NT2/D1 (cell line): ENCODE data around the gene CLEC4F.

ENCODE experiments used
- DNase-seq: peaks from one replicate; pipeline ENCODE4 v3.0.0-alpha.2; 2011; ENCODE audit warnings: low read depth, low spot score
- H3K27me3 ChIP-seq: 2 replicates; pipeline ENCODE4 v1.6.0; 2011; ENCODE audit warnings: mild to moderate bottlenecking; ENCODE audit not compliant: insufficient read length, insufficient read depth
- H3K36me3 ChIP-seq: 2 replicates; pipeline ENCODE4 v1.6.1; 2011; ENCODE audit warnings: mild to moderate bottlenecking, low read length, mixed read lengths; ENCODE audit not compliant: insufficient read depth, insufficient read length
- H3K4me1 ChIP-seq: 2 replicates; pipeline ENCODE4 v1.5.1; 2011; ENCODE audit not compliant: insufficient read depth, insufficient read length
- H3K4me3 ChIP-seq: 2 replicates; pipeline ENCODE4 v1.5.1; 2011; ENCODE audit warnings: low read depth; ENCODE audit not compliant: insufficient read length
- H3K9ac ChIP-seq: 2 replicates; pipeline ENCODE4 v1.6.0; 2011; ENCODE audit warnings: low read depth; ENCODE audit not compliant: insufficient read length
- H3K9me3 ChIP-seq: 2 replicates; pipeline ENCODE4 v1.5.1; 2011; ENCODE audit warnings: mild to moderate bottlenecking, low read length; ENCODE audit not compliant: insufficient read depth
- SUZ12 ChIP-seq: IDR thresholded peaks from 2 replicates; pipeline ENCODE4 v1.6.1; 2011; ENCODE audit not compliant: insufficient read length, insufficient read depth; ENCODE audit errors: extremely low read depth
- YY1 ChIP-seq: IDR thresholded peaks from 2 replicates; pipeline ENCODE4 v1.6.1; 2011; ENCODE audit not compliant: insufficient read length, insufficient read depth
- ZNF274 ChIP-seq: IDR thresholded peaks from 2 replicates; pipeline ENCODE4 v1.6.1; 2011; ENCODE audit warnings: mild to moderate bottlenecking, low read depth, low read length

CLEC4F gene

GRCh38 chr2:70827388-70827787, 7.0 kb upstream of the CLEC4F start:
- Histone ChIP-seq H3K9me3 (no peaks in the 10 kb centered on the region), H3K4me3 (no peak overlapping the region), H3K36me3 (no peaks in the 10 kb centered on the region), H3K27me3 (peaks cover 3% of the 10 kb centered on the region), H3K9ac (no peak overlapping the region), H3K4me1 (no peaks in the 10 kb centered on the region)
- no peak for TF ChIP-seq ZNF274
- TF ChIP-seq YY1: no peak
- no peak for TF ChIP-seq SUZ12
- DNase-seq: no peak

GRCh38 chr2:70826696-70827350, 6.4 kb upstream of the CLEC4F start:
- no peak overlapping the region for H3K9ac ChIP-seq
- no peaks in the 10 kb centered on the region for H3K4me1 ChIP-seq
- TF ChIP-seq ZNF274 (no peak), YY1 (no peak), SUZ12 (no peak)
- no peak for DNase-seq
- H3K27me3 ChIP-seq: peaks cover 3% of the 10 kb centered on the region
- no peak overlapping the region for H3K4me3 ChIP-seq
- H3K36me3 ChIP-seq: no peaks in the 10 kb centered on the region
- H3K9me3 ChIP-seq: no peaks in the 10 kb centered on the region

GRCh38 chr2:70823249-70823648, 2.9 kb upstream of the CLEC4F start:
- no peak for DNase-seq
- H3K4me1 ChIP-seq: no peaks in the 10 kb centered on the region
- H3K4me3 ChIP-seq: no peak overlapping the region
- H3K9me3 ChIP-seq: no peaks in the 10 kb centered on the region
- TF ChIP-seq SUZ12 (no peak), ZNF274 (no peak)
- H3K9ac ChIP-seq: no peak overlapping the region
- peaks cover 6% of the 10 kb centered on the region for H3K27me3 ChIP-seq
- no peaks in the 10 kb centered on the region for H3K36me3 ChIP-seq

- TF ChIP-seq SUZ12 (no peak), YY1 (no peak), ZNF274 (no peak)
- H3K27me3 ChIP-seq: peaks cover 6% of the 10 kb centered on the region
- H3K36me3 ChIP-seq: no peaks in the 10 kb centered on the region
- no peak overlapping the region for H3K9ac ChIP-seq
- DNase-seq: no peak
- H3K4me3 ChIP-seq: no peak overlapping the region
- H3K9me3 ChIP-seq: no peaks in the 10 kb centered on the region
- no peaks in the 10 kb centered on the region for H3K4me1 ChIP-seq
These were observed 2.4 kb upstream of the CLEC4F start for GRCh38 chr2:70822843-70823242.

GRCh38 chr2:70817284-70817954, 3.0 kb downstream of the CLEC4F start:
- H3K9me3 ChIP-seq: no peaks in the 10 kb centered on the region
- H3K9ac ChIP-seq: no peak overlapping the region
- no peaks in the 10 kb centered on the region for H3K36me3 ChIP-seq
- no peak overlapping the region for H3K4me3 ChIP-seq
- no peaks in the 10 kb centered on the region for H3K4me1 ChIP-seq
- DNase-seq: no peak
- peaks cover 13% of the 10 kb centered on the region for H3K27me3 ChIP-seq
- TF ChIP-seq ZNF274: no peak

GRCh38 chr2:70816726-70817125, 3.7 kb downstream of the CLEC4F start:
- H3K36me3 ChIP-seq: no peaks in the 10 kb centered on the region
- no peak overlapping the region for H3K4me3 ChIP-seq
- no peaks in the 10 kb centered on the region for H3K4me1 ChIP-seq
- TF ChIP-seq YY1: no peak
- no peak for TF ChIP-seq ZNF274
- no peak for TF ChIP-seq SUZ12
- H3K9ac ChIP-seq: no peak overlapping the region
- peaks cover 17% of the 10 kb centered on the region for H3K27me3 ChIP-seq
- no peak for DNase-seq
- H3K9me3 ChIP-seq: no peaks in the 10 kb centered on the region

- no peaks in the 10 kb centered on the region for H3K9me3 ChIP-seq
- H3K4me3 ChIP-seq: no peak overlapping the region
- TF ChIP-seq SUZ12: no peak
- no peak for DNase-seq
- no peaks in the 10 kb centered on the region for H3K36me3 ChIP-seq
- no peaks in the 10 kb centered on the region for H3K4me1 ChIP-seq
- H3K27me3 ChIP-seq: peaks cover 19% of the 10 kb centered on the region
- H3K9ac ChIP-seq: no peak overlapping the region
These were observed 11.1 kb downstream of the CLEC4F start for GRCh38 chr2:70808983-70809958.
